Esophagus muscularis mucosa (tissue), 4 donors: ENCODE results near the gene PLGRKT. TPM values are rescaled to one million over a fixed set of nuclear protein-coding genes. Genes with fewer than 3 reads are reported as not detected.

Experiments used
- DNase-seq: peaks from one replicate; pipeline ENCODE4 v3.0.0-alpha.2; 2017; ENCODE audit errors: extremely low spot score
- H3K27ac ChIP-seq, 4 donors: fragments of 200-600 bp; sonication (generic); replicated peaks in 1 of 4; 1 replicate in 3 of 4; 2 replicates in 1 of 4; pipeline ENCODE4 v1.5.1; 2016 to 2019; ENCODE audit warnings: mild to moderate bottlenecking in 1 of 4
- H3K27me3 ChIP-seq, 4 donors: fragments of 200-600 bp; sonication (generic); one replicate each; pipeline versions ENCODE4 v1.5.1 to v1.6.0; 2016 to 2019
- H3K36me3 ChIP-seq, 4 donors: fragments of 200-600 bp; sonication (generic); one replicate each; pipeline ENCODE4 v1.5.1; 2016 to 2019
- H3K4me1 ChIP-seq, 4 donors: fragments of 200-600 bp; sonication (generic); one replicate each; pipeline ENCODE4 v1.5.1; 2016 to 2019
- H3K4me3 ChIP-seq, 4 donors: fragments of 200-600 bp; sonication (generic); 1 replicate in 2 of 4; 2 replicates in 2 of 4; pipeline ENCODE4 v1.5.1; 2016 to 2019; ENCODE audit warnings: mild to moderate bottlenecking in 4 of 4, moderate library complexity in 1 of 4
- H3K9me3 ChIP-seq, 4 donors: fragments of 200-600 bp; sonication (generic); 1 replicate in 3 of 4; 2 replicates in 1 of 4; pipeline ENCODE4 v1.5.1; 2016 to 2019
- CTCF ChIP-seq, 3 experiments: fragments of 200-600 bp in 2 of 3; fragments of 450-650 bp in 1 of 3; sonication (generic) in 2 of 3; IDR thresholded peaks; one replicate each; pipeline ENCODE4 v1.5.1; 2017 to 2019; ENCODE audit warnings: antibody characterized with exemption in 3 of 3, mild to moderate bottlenecking in 2 of 3, moderate library complexity in 1 of 3
- EP300 ChIP-seq: sonication (generic); formaldehyde crosslinking; IDR thresholded peaks from one replicate; pipeline ENCODE4 v1.6.1; 2017; ENCODE audit warnings: antibody characterized with exemption
- POLR2A ChIP-seq: fragments of 450-650 bp; IDR thresholded peaks from one replicate; pipeline ENCODE4 v1.6.1; 2017; ENCODE audit warnings: antibody characterized with exemption, moderate library complexity, mild to moderate bottlenecking, low read depth
- POLR2AphosphoS5 ChIP-seq, 2 donors: sonication (generic); formaldehyde crosslinking; IDR thresholded peaks; one replicate each; pipeline ENCODE4 v1.6.1; 2017; ENCODE audit warnings: antibody characterized with exemption in 2 of 2
- WGBS: methylation state at CpG from one replicate; pipeline ENCODE4 v1.1.5; 2018; 5-methylcytosine and 5-hydroxymethylcytosine counted together
- intact Hi-C: fragments of 100-400 bp; cut with DNase I; formaldehyde crosslinking; loops from one replicate; pipeline ENCODE4 v1.15.1; 2023
- total RNA-seq, 4 donors: library from RNA; depleted of rRNA; stranded (reverse); fragments of >200 nt; gene quantifications; one replicate each; pipeline versions ENCODE4 v1.1.0 to v1.2.1, GENCODE V29; 2016

The PLGRKT gene
- total RNA-seq, 4 donors from 2014 or later: 11.1 to 18.3 (median 11.7) TPM

DNA sequence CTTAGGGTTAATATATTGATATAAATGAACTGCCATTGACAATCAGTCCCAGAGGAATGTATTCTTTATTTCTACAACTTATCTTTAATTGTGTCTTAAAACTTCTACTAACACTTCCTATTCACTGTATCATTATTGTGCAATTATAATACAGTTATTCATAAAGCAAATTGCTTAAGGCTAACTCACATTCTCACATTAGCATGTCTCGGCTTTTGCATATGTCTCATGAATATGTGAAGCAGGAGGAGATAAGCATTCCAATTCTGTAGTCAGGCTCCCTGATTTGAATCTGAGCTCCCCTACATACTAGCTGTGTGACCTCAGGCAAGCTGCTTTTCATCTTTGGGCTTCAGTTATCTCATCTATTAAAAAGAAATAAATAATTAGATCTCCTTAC, 45.4 kb downstream of the PLGRKT start:
- Histone ChIP-seq H3K4me1 (peaks cover 0 to 4% (median under 1%) of the 10 kb centered on the region in 4 donors), H3K27ac (no peak overlapping the region), H3K27me3 (no peaks in the 10 kb centered on the region), H3K4me3 (no peak overlapping the region), H3K9me3 (no peaks in the 10 kb centered on the region), H3K36me3 (no peaks in the 10 kb centered on the region)
- DNase-seq: no peak
- intact Hi-C loops: no loop called here
- 100% methylated on average over 1 of the region's 1 CpG for WGBS
- TF ChIP-seq EP300 (no peak), POLR2AphosphoS5 (IDR thresholded peaks at IDR 0.05) (no peak), POLR2A (no peak), CTCF (IDR thresholded peaks at IDR 0.05) (no peak)

- WGBS: 67% methylated on average over 3 of the region's 3 CpGs
- TF ChIP-seq EP300 (no peak), POLR2A (no peak), CTCF (IDR thresholded peaks at IDR 0.05) (no peak)
- Histone ChIP-seq H3K27ac (no peak overlapping the region), H3K27me3 (no peaks in the 10 kb centered on the region), H3K9me3 (no peaks in the 10 kb centered on the region), H3K4me1 (peaks cover 0 to 4% (median 2%) of the 10 kb centered on the region in 4 donors), H3K4me3 (no peak overlapping the region), H3K36me3 (no peaks in the 10 kb centered on the region)
- intact Hi-C loops: no loop called here
- DNase-seq: no peak
These were observed 48.5 kb downstream of the PLGRKT start for GRCh38 chr9:5389109-5389732.

DNA sequence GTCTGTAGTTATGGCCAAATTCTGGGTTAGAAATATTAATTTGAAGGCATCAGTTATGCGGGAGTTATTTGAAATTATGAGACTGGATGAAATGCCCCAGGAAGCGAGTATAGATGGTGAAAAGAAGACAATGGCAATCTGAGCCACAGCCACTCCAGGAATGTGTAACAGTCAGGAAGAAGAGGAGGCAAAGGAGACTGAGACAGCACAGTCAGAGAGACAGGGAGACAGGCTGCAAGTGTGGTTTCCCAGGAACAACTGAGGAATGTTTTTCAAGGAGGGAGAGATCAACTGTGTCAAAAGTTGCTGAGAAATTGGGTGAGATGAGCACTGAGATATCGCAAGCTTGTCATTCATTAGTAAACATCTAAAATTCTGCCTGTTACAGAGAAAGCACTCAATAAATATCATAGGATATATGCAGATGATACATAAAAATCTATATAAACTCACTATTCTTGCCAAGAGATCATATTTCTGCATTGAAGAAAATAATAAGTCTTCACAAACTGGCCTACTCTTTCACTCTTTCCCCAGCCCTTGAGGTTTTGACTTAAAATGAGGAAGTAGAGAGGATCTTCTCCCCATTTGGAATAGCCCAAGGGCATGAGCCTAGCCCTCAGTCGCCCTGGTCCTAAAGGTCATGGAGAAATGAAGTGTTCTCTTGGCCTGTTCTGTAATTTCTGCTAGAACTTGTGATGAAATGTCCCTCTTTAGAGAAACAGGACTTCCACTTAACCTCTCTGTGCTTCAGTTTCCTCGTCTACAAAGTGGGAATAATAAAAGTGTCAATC, 49.5 kb downstream of the PLGRKT start:
- no peaks in the 10 kb centered on the region for H3K36me3 ChIP-seq
- H3K4me3 ChIP-seq: no peak overlapping the region
- H3K4me1 ChIP-seq: peaks cover 0 to 4% (median 2%) of the 10 kb centered on the region in 4 donors
- H3K27ac ChIP-seq: no peak overlapping the region
- intact Hi-C loops: no loop called here
- TF ChIP-seq EP300 (no peak), POLR2AphosphoS5 (IDR thresholded peaks at IDR 0.05) (no peak), POLR2A (no peak), CTCF (IDR thresholded peaks at IDR 0.05) (no peak)
- H3K27me3 ChIP-seq: no peaks in the 10 kb centered on the region
- H3K9me3 ChIP-seq: no peaks in the 10 kb centered on the region
- no peak for DNase-seq
- WGBS: 97% methylated on average over 5 of the region's 5 CpGs

- no peaks in the 10 kb centered on the region for H3K9me3 ChIP-seq
- H3K27ac ChIP-seq: no peak overlapping the region
- no peak for DNase-seq
- intact Hi-C loops: no loop called here
- H3K4me1 ChIP-seq: peaks cover 0 to 4% (median 2%) of the 10 kb centered on the region in 4 donors
- H3K4me3 ChIP-seq: no peak overlapping the region
- H3K27me3 ChIP-seq: no peaks in the 10 kb centered on the region
- TF ChIP-seq POLR2AphosphoS5 (IDR thresholded peaks at IDR 0.05) (no peak), CTCF (IDR thresholded peaks at IDR 0.05) (no peak), EP300 (no peak), POLR2A (no peak)
- peaks cover 0 to 9% (median 0%) of the 10 kb centered on the region in 4 donors for H3K36me3 ChIP-seq
These were observed 53.3 kb downstream of the PLGRKT start for GRCh38 chr9:5384436-5384835.
